HG03565 (cell line): ENCODE measurements around the gene DSG3.
"Not testable (repeated sequence)": the region's sequence is repeated elsewhere in the genome, so short reads cannot be mapped to it uniquely, and the experiment has no call there.

ENCODE experiments used
- ATAC-seq: cut with Tn5 transposase; IDR thresholded peaks from one replicate; pipeline ENCODE4 v1.9.1; 2021; ENCODE audit warnings: mild to moderate bottlenecking, moderate library complexity; ENCODE audit not compliant: unreplicated experiment

The DSG3 gene

GRCh38 chr18:31489311-31489710 is 41.8 kb downstream of the DSG3 start:
- ATAC-seq: no peak

- peak; percentile 95 for ATAC-seq
These were observed 42.8 kb downstream of the DSG3 start for GRCh38 chr18:31490387-31490786.

GRCh38 chr18:31490833-31491232 is 43.3 kb downstream of the DSG3 start:
- ATAC-seq: no peak

- ATAC-seq: no peak
These were observed 44.0 kb downstream of the DSG3 start for GRCh38 chr18:31491586-31491985.

GRCh38 chr18:31492671-31493070 is 45.1 kb downstream of the DSG3 start:
- no peak for ATAC-seq

GRCh38 chr18:31493171-31493570 is 45.6 kb downstream of the DSG3 start:
- ATAC-seq: no peak

GRCh38 chr18:31493941-31494340 is 46.4 kb downstream of the DSG3 start:
- ATAC-seq: no peak

- ATAC-seq: not testable (repeated sequence)
These were observed 47.2 kb downstream of the DSG3 start for GRCh38 chr18:31494705-31495244.

- no peak for ATAC-seq
These were observed 49.9 kb downstream of the DSG3 start for GRCh38 chr18:31497404-31497835.

- no peak for ATAC-seq
These were observed 50.5 kb downstream of the DSG3 start, which contains the start of gene DSG2 for GRCh38 chr18:31497836-31498573. TSS of gene DSG2 (plus strand) at chr18:31498177. CDS start at chr18:31498252, 75 bp downstream.

- no peak for ATAC-seq
These were observed 51.3 kb downstream of the DSG3 start for GRCh38 chr18:31498574-31499524.

- ATAC-seq: peak; percentile 92
These were observed 52.6 kb downstream of the DSG3 start for GRCh38 chr18:31500051-31500688.

GRCh38 chr18:31503011-31503410 is 55.5 kb downstream of the DSG3 start:
- no peak for ATAC-seq

GRCh38 chr18:31504455-31505147 is 57.1 kb downstream of the DSG3 start:
- no peak for ATAC-seq

GRCh38 chr18:31505156-31505555 is 57.6 kb downstream of the DSG3 start:
- no peak for ATAC-seq

- no peak for ATAC-seq
These were observed 58.6 kb downstream of the DSG3 start for GRCh38 chr18:31506024-31506742.

- ATAC-seq: not testable (repeated sequence)
These were observed 59.6 kb downstream of the DSG3 start for GRCh38 chr18:31507124-31507523.

- ATAC-seq: no peak
These were observed 61.2 kb downstream of the DSG3 start for GRCh38 chr18:31508781-31509180.

GRCh38 chr18:31509571-31509970 is 62.0 kb downstream of the DSG3 start:
- ATAC-seq: no peak

- no peak for ATAC-seq
These were observed 62.8 kb downstream of the DSG3 start for GRCh38 chr18:31510319-31510718.
